ENCODE data around the gene FOXJ3.
"Not testable (repeated sequence)": the region's sequence is repeated elsewhere in the genome, so short reads cannot be mapped to it uniquely, and the experiment has no call there.

FOXJ3 gene

DNA sequence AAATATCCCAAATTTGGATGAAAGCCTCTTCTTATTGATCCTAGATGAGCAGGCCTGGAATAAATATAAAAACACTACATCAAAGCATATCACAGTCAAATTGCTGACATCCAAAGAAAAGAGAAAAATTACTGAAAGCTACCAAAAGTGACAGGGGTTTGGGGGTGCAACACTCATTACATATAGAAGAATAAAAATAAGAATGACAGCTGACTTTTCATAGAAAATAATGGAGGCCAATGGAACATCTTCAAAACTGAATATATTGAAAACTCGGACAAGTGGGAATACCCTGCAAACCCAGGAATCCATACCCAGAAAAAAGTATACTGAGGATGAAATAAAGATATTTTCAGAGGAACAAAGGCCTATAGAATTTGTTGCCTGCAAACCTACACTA lies 84.0 kb downstream of the FOXJ3 start:
- ATAC-seq, result no peak
- no peak for DNase-seq

- DNase-seq (no peak), ATAC-seq (no peak)
Measured at GRCh38 chr1:42250164-42250563, 84.9 kb downstream of the FOXJ3 start.

DNA sequence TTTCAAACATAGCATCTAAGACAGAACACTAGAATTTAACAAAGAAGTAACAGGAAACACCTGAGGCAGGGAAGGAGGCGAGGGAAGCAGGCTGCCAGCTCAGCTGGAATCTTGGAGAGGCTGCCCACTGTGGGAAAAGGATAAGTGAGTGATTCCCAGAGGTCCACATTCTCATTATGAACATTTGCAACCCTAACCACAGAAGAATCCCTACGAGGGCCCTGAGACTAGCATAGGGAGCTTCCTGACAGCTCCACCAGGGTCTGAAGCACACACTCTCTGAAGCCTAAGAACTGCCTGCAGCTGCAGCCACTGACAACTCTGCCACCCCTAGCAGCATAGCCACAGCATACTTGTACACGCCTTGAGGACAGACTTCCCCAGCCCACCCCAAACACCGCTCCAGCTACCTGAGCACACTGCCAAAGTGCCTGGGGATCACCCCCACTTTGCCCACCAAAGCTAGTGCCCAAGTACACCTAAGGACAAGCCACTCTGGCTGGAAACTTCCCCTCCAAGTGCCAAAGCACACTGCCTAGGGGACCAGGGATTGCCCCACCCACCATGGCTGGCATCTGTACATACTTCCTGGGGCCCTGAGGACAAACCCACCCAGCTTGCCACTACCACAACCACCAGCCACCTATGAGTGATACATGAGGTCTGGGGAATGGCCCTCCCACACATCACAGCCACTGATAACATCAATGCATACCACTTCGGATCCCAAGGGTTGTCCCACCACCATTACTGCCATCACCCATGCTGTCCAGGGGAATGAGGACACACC lies 93.9 kb downstream of the FOXJ3 start:
- ATAC-seq, result no peak

DNA sequence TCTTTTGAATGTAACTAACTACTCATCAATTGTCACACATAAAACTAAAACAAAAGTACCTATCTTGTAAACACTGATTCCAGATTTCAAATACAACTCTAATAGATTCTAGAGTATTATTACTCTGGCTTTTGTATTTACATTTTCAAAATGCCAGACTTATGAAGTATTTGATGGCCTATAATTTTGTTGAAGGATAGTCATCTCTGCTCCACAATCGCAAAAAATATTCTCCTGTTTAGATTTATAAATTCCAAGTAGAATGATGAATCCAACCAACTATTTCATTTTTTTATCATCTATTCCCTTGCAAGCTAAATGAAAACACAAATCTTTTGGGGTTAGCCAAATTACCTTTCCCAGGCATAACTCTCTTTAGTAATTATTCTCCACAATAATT lies 95.5 kb downstream of the FOXJ3 start:
- ATAC-seq, result no peak
- no peak for DNase-seq

More for the DNA sequence above, 93.9 kb downstream of the FOXJ3 start:
- no peak for DNase-seq

GRCh38 chr1:42239041-42239440 lies 96.0 kb downstream of the FOXJ3 start:
- ATAC-seq (no peak), DNase-seq (no peak)

DNA sequence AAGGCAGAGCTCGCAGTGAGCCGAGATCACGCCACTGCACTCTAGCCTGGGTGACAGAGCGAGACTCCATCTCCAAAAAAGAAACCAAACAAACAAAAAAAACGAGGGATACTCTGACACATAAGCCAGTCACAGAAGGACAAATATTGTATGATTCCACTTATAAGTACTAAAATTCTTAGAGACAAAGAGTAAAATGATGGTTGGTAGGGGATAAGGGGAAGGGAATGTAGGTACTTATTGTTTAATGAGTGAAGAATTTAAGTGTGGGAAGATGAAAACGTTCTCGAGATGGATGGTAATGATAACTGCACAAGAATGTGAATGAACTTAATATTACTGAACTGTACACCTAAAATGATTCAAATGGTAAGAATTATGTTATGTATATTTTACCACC lies 103.8 kb downstream of the FOXJ3 start:
- ATAC-seq (no peak), DNase-seq (no peak)

DNA sequence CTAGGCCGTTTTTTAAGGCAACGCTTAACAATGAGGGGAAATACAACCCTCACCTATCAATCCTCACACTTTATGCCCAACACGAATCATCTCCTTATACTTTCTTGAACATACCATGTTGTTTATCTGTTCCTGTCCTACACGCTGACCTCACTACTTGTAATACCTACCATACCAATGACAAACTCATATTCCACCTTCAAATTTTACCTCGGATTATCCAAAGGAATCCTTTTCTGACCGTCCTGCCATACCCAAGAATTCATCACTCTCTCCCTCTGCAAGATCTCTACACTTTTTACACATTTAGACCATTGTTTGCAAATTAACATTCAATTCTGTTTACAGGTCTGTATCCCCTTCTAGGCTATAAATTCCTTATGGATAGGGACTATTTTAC lies 106.1 kb downstream of the FOXJ3 start:
- ATAC-seq (no peak), DNase-seq (no peak)

GRCh38 chr1:42223036-42223435 lies 112.0 kb downstream of the FOXJ3 start:
- ATAC-seq (no peak), DNase-seq (no peak)

DNA sequence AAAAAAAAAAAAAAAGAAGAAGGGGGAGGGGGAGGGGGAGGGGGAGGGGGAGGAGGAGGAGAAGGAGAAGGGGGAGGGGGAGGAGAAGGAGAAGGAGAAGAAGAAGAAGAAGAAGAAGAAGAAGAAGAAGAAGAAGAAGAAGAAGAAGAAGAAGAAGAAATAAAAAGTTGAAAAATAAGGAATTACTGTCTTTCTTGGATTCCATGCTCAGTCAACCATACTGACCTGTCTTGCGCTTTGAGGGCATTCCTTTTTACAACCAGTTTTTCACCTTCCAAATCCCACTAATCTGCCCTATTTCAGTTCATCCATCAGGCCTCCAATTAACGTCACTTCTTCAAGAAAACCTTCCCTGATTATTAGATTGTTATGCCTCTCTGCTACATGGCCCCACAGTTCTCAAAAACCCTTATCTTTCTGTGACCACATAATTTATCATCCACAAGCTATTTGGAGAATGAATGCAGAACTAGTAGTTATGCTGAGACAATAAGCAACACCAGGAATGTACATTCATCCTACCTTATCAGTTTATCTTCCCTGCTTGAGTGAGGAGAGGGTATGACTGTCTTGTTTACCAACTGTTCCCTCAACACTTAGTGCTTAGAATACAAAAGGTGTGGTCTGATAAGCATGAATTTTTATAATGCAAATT lies 113.0 kb downstream of the FOXJ3 start:
- no peak for DNase-seq

DNA sequence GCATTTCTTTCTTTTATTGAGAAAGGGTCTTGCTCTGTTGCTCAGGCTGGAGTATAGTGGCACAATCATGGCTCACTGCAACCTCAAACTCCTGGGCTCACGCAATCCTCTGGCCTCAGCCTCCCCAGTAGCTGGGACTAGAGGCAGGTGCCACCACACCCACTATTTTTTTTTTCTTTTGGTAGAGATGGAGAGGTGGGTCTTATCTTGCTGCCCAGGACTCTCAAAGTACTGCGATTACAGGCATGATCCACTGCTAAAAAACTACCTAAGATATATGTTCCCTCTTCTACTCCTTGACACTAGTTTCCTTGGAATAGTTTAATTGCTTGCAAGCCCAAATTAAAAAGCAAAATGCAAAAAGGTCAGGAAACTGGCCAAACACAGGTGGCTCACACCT lies 113.6 kb downstream of the FOXJ3 start:
- no peak for ATAC-seq
- DNase-seq, result no peak

More for the DNA sequence above, 113.0 kb downstream of the FOXJ3 start:
- no peak for ATAC-seq

- DNase-seq (no peak), ATAC-seq (no peak)
Measured at GRCh38 chr1:42219627-42220026, 115.4 kb downstream of the FOXJ3 start.

- ATAC-seq (no peak), DNase-seq (no peak)
Measured at GRCh38 chr1:42214447-42214871, 120.6 kb downstream of the FOXJ3 start.

DNA sequence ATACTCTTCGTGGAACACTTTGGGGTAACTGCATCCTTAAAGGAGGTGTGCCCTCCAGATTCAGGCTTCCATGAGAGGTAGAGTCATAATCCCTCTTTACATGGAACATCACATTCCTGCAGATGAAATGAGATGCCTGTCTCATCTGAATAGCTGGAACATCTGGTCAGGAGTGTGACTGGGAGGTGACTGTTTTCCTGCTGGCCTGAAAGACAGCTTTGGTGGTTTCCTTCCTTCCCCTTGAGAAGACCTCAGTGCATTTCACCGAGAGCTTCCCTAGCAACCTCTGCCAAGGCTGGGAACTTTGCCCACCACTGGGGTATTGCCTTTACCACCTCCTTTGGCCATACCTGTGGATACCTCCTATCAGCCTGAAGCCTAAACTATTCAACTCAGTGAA lies 123.8 kb downstream of the FOXJ3 start:
- no peak for ATAC-seq
- no peak for DNase-seq

DNA sequence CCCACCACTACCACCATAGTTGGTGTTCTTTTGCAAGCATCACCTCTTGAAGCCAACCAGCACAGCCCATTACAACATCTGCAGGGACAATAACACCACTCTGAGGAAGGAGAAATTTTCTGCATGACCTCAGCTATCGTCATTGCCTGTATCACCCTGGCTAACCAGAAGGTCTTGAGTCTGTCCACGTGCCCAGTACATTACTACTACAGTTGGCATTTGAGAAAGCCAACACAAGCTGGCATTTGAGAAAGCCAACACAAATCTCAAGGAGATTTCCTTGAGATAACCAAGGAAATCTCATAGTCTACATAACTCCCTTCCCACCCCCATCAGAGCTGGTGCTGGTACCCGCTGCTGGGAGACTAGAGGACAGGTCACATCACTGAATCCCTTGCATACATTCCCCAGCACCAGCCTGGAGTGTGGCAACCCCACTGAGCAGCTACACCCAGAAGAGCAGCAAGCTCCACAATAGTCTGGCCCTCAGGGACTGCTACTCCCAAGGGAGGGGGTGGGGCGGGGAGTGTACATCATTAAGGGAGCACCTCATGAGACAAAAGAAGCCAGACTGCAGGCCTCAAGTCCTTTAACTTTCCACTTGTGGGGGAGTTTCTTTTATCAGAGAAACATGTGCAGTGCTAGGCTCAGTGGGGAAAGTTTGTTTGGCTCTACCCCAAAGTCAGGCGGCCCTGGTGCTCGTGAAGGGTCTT lies 124.5 kb downstream of the FOXJ3 start:
- no peak for ATAC-seq
- DNase-seq, result no peak

DNA sequence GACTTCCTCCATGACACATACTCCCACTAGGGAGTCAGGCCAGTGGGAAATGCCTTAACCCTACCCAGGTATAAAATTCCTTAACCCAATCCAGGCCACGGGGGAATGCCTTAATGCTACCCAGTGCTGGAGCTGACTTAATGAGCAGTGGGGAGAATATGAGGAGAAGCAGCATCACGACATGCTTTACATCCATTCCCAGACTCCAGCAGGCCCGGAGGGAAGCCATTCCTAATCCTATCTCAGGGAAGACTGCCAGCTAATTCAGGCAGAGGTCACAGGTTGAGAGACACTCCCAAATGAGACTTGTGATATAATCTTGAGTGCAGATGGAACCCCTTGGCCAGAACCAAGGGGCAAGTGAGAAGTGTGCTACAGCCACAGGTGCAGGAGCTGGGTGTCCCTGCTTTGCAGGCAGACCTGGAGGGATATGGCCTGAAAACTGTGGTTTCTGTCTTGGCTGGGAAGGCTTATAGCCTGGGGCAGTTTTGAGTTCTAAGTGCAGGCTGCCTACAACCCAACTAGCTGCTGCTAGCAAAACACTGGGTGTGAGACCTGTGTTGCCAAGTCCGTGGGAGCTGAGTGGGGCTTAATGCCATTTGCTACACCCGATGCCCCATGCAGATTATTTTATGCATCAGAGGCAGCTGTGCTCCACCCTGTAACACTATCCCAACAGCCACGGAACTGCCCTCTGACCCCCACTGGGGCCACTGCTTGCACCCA lies 125.3 kb downstream of the FOXJ3 start:
- no peak for DNase-seq

DNA sequence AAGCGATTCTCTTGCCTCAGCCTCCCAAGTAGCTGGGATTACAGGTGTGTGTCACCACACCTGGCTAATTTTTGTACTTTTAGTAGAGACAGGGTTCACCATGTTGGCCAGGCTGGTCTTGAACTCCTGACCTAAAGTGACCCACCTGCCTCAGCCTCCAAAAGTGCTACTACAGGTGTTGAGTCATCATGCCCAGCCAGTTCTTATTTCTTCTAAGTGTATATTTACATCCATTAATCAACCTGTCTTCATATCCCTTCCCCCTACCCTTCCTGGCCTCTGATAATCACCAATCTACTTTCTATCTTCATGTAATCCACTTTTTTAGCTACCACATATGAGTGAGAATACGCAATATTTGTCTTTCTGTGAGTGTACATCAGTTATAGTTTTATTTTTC lies 128.1 kb downstream of the FOXJ3 start:
- not testable (repeated sequence) for DNase-seq, ATAC-seq

More for the DNA sequence above, 125.3 kb downstream of the FOXJ3 start:
- ATAC-seq, result no peak

DNA sequence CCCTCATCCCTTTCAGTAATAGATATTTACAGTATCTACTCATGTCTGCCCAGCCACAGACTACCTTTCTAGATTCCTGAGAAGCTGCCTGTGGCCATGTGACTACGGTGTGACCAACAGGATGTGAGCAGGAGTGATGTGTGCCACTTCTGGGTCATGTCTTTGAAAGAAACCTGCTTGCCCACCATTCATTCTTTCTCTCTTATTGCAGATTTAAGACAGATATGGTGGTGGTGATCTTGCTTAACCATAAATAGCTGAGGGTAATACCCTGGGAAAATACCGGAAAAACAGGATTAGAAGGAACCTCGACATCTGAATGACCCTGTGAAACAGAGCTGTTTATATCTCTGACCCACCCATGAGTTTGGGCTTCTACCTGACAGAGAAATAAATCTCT lies 128.9 kb downstream of the FOXJ3 start:
- ATAC-seq (no peak), DNase-seq (no peak)

- ATAC-seq, result no peak
- no peak for DNase-seq
Measured at GRCh38 chr1:42201986-42202385, 133.0 kb downstream of the FOXJ3 start.

DNA sequence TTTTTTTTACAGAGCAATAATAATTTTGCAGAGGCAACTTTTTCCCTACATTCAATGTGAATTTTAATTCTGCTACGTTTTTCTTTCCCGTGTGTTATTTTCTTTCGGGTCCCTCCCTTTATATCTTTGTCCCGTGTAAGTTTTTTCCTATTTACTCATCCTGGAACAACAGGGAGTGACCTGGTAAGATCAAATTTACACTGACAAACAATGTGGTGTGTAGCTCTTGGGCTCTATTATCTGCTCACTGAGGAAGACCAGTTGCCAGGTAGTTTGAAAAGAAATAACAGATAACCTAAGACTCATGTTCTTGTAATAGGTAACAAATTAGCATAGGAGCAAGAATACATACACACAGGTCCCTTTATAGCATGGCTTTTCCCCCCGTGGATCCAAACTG lies 136.8 kb downstream of the FOXJ3 start:
- no peak for DNase-seq
- ATAC-seq, result no peak

- ATAC-seq, result no peak
Measured at GRCh38 chr1:42195841-42196240, 139.2 kb downstream of the FOXJ3 start.

DNA sequence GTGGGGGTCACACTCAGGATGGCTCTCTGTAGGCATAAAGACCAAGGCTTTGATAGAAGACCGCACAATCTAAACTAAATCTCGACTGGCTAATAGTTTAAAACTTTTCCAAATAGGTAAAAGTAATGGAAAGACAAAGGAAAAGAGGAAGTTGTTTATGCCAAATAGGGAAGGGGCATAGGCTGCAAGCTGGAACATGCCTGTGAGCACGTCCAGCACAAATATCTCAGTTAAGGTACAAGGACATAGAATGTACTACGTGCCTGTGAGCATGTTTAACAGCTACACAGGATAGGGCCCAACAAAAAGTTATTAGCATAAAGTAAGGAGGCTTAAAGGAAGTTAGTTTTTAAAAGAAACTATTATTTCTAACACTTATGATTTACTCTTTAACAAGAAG lies 142.9 kb downstream of the FOXJ3 start:
- DNase-seq, result no peak

More at GRCh38 chr1:42195841-42196240, 139.2 kb downstream of the FOXJ3 start:
- DNase-seq, result no peak

GRCh38 chr1:42191319-42191718 lies 143.7 kb downstream of the FOXJ3 start:
- DNase-seq, result no peak

More for the DNA sequence above, 142.9 kb downstream of the FOXJ3 start:
- ATAC-seq, result no peak

More at GRCh38 chr1:42191319-42191718, 143.7 kb downstream of the FOXJ3 start:
- no peak for ATAC-seq

Measured in stimulated activated naive CD8-positive, alpha-beta T cell treated with anti-CD3 and anti-CD28 coated beads, Interleukin-15, Interleukin-2, amounts not matched to agents 100 U/mL and 50 U/mL, for 24 hours (primary cell).